GM12878 (cell line): ENCODE results near the gene SLC12A9. TPM values are rescaled to one million over a fixed set of nuclear protein-coding genes. Genes with fewer than 3 reads are reported as not detected.

Experiments
- CHD2 ChIP-seq: IDR thresholded peaks from 2 replicates; pipeline ENCODE4 v1.6.1; 2011; ENCODE audit warnings: low read depth, low read length, improper control_type of control experiment, borderline replicate concordance
- DPF2 ChIP-seq: fragments of 450-650 bp; IDR thresholded peaks from 2 replicates; pipeline ENCODE4 v1.6.1; 2017; ENCODE audit warnings: mild to moderate bottlenecking
- EP300 ChIP-seq, 2 experiments: fragments of 150-350 bp in 1 of 2; IDR thresholded peaks; 2 replicates each; pipeline ENCODE4 v1.6.1; 2011 to 2012; ENCODE audit warnings: low read depth in 2 of 2, low read length in 2 of 2, borderline replicate concordance in 1 of 2, improper control_type of control experiment in 1 of 2, inconsistent platforms in 1 of 2; ENCODE audit not compliant: control insufficient read depth in 1 of 2
- ETV6 ChIP-seq, 2 experiments: fragments of 450-650 bp in 1 of 2; IDR thresholded peaks in 1 of 2; conservative IDR thresholded peaks in 1 of 2; 2 replicates each; pipeline ENCODE4 v1.6.1; 2014; ENCODE audit warnings: antibody characterized with exemption in 1 of 2, borderline replicate concordance in 1 of 2, low read depth in 1 of 2, mild to moderate bottlenecking in 1 of 2, moderate library complexity in 1 of 2
- FOS ChIP-seq: IDR thresholded peaks from 3 replicates; pipeline ENCODE4 v1.6.1; 2011; ENCODE audit warnings: borderline replicate concordance; ENCODE audit not compliant: insufficient read length; ENCODE audit errors: extremely low read depth
- HDAC6 ChIP-seq: fragments of 200-600 bp; sonication (generic); IDR thresholded peaks from one replicate; pipeline ENCODE4 v1.8.0; 2017; ENCODE audit warnings: antibody characterized with exemption; ENCODE audit not compliant: unreplicated experiment
- IRF4 ChIP-seq: IDR thresholded peaks from 2 replicates; pipeline ENCODE4 v1.6.1; 2011; ENCODE audit warnings: low read depth, low read length
- MTA2 ChIP-seq: fragments of 450-650 bp; IDR thresholded peaks from 2 replicates; pipeline ENCODE4 v1.6.1; 2016; ENCODE audit warnings: low read depth, mild to moderate bottlenecking, moderate library complexity
- MTA3 ChIP-seq: IDR thresholded peaks from 2 replicates; pipeline ENCODE4 v1.6.1; 2012; ENCODE audit warnings: low read length, inconsistent platforms, borderline replicate concordance
- POU2F2 ChIP-seq: IDR thresholded peaks from 3 replicates; pipeline ENCODE4 v1.6.1; 2011; ENCODE audit warnings: low read depth, mild to moderate bottlenecking, low read length, borderline replicate concordance
- RB1 ChIP-seq: fragments of 450-650 bp; formaldehyde crosslinking; IDR thresholded peaks from 2 replicates; pipeline ENCODE4 v1.6.1; 2017; ENCODE audit warnings: mild to moderate bottlenecking, borderline replicate concordance
- STAT1 ChIP-seq: fragments of 450-650 bp; conservative IDR thresholded peaks from 2 replicates; pipeline ENCODE4 v1.6.1; 2014; ENCODE audit warnings: antibody characterized with exemption, mild to moderate bottlenecking
- TCF7 ChIP-seq: IDR thresholded peaks from 2 replicates; pipeline ENCODE4 v1.6.1; 2014; ENCODE audit warnings: antibody characterized with exemption, borderline replicate concordance
- polyA plus RNA-seq, 11 experiments: library from polyadenylated mRNA; depleted of rRNA in 4 of 11; unstranded in 6 of 11; stranded (reverse) in 5 of 11; fragments of >200 nt; fragmentation: Nextera tagmentation in 4 of 11; fragmentation: Illumina TruSeq in 1 of 11; extraction: Ambion mirVana in 4 of 11; extraction: Trizol in 1 of 11; gene quantifications; 1 replicate in 1 of 11; 2 replicates in 10 of 11; pipeline versions ENCODE4 v1.2.1 to v1.2.3, GENCODE V29; 2011 to 2016; ENCODE audit warnings: inconsistent platforms in 2 of 11, missing spikeins in 2 of 11, low read depth in 1 of 11
- total RNA-seq, 4 experiments: library from RNA; depleted of rRNA in 3 of 4; stranded (reverse); fragments of >200 nt in 3 of 4; fragmentation: Illumina TruSeq in 1 of 4; extraction: Trizol in 1 of 4; gene quantifications; 2 replicates each; pipeline versions ENCODE4 v1.2.1 to v1.2.3, GENCODE V29; 2013 to 2021
- TF ChIP-seq, protein P1 (sequence below): fragments of 450-650 bp; IDR thresholded peaks from 2 replicates; pipeline ENCODE4 v1.6.1; 2014; ENCODE audit warnings: mild to moderate bottlenecking
- TF ChIP-seq, protein P2 (sequence below): IDR thresholded peaks from 2 replicates; pipeline ENCODE4 v1.6.1; 2012; ENCODE audit warnings: low read depth, low read length, improper control_type of control experiment
- TF ChIP-seq, protein P3 (sequence below): fragments of 450-650 bp; IDR thresholded peaks from 2 replicates; pipeline ENCODE4 v1.6.1; 2016; ENCODE audit warnings: mild to moderate bottlenecking, moderate library complexity, borderline replicate concordance
- TF ChIP-seq, protein P4 (sequence below): IDR thresholded peaks from 2 replicates; pipeline ENCODE4 v1.6.1; 2011; ENCODE audit warnings: borderline replicate concordance, low read depth, mild to moderate bottlenecking, moderate library complexity, mixed read lengths, low read length; ENCODE audit not compliant: insufficient read depth; ENCODE audit errors: extremely low read length

Gene SLC12A9
- total and polyA plus RNA-seq, 10 of the 15 experiments (the other 5 are each of a cell fraction or from before 2014, with no cell fraction given), result 0.24 to 18.5 (median 9.4) TPM

DNA sequence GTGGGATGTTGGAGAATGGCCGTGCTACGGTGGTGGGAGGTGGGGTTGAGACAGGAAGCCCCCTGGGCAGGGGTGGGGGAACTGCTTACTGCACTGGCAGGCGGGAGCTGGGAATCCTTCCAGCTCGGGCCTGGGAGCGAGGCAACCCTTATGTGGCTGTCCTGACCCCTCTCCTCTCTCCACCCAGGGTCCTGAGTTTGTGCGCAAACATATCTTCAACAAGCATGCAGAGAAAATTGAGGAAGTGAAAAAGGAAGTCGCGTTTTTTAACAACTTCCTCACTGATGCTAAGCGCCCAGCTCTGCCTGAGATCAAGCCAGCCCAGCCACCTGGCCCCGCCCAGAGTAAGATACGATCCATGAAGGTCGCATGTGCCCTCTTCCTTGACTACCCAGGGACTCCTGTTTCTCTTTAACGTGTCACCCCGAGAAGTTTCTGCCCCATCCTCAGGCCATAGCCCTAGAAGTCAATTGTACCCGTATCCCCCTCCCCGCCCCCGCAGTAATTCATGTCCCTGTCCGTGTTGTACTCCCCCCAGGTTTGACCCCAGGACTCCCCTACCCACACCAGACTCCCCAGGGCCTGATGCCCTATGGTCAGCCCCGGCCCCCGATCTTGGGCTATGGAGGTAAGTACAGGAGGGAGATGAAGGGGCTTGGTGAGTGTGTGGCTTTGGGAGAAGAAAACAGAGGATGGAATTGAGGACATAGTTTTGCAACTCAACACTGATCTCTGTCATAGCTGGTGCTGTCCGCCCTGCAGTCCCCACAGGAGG, 35.2 kb downstream of the SLC12A9 start (continued):
- TF ChIP-seq RB1, result no peak
- no peak for TF ChIP-seq MTA3
- no peak for TF ChIP-seq CHD2
- TF ChIP-seq, protein P1, sequence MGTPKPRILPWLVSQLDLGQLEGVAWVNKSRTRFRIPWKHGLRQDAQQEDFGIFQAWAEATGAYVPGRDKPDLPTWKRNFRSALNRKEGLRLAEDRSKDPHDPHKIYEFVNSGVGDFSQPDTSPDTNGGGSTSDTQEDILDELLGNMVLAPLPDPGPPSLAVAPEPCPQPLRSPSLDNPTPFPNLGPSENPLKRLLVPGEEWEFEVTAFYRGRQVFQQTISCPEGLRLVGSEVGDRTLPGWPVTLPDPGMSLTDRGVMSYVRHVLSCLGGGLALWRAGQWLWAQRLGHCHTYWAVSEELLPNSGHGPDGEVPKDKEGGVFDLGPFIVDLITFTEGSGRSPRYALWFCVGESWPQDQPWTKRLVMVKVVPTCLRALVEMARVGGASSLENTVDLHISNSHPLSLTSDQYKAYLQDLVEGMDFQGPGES, result no peak
- TF ChIP-seq, protein P2, sequence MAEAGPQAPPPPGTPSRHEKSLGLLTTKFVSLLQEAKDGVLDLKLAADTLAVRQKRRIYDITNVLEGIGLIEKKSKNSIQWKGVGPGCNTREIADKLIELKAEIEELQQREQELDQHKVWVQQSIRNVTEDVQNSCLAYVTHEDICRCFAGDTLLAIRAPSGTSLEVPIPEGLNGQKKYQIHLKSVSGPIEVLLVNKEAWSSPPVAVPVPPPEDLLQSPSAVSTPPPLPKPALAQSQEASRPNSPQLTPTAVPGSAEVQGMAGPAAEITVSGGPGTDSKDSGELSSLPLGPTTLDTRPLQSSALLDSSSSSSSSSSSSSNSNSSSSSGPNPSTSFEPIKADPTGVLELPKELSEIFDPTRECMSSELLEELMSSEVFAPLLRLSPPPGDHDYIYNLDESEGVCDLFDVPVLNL, result no peak
- TF ChIP-seq HDAC6, result no peak
- TF ChIP-seq, protein P3, sequence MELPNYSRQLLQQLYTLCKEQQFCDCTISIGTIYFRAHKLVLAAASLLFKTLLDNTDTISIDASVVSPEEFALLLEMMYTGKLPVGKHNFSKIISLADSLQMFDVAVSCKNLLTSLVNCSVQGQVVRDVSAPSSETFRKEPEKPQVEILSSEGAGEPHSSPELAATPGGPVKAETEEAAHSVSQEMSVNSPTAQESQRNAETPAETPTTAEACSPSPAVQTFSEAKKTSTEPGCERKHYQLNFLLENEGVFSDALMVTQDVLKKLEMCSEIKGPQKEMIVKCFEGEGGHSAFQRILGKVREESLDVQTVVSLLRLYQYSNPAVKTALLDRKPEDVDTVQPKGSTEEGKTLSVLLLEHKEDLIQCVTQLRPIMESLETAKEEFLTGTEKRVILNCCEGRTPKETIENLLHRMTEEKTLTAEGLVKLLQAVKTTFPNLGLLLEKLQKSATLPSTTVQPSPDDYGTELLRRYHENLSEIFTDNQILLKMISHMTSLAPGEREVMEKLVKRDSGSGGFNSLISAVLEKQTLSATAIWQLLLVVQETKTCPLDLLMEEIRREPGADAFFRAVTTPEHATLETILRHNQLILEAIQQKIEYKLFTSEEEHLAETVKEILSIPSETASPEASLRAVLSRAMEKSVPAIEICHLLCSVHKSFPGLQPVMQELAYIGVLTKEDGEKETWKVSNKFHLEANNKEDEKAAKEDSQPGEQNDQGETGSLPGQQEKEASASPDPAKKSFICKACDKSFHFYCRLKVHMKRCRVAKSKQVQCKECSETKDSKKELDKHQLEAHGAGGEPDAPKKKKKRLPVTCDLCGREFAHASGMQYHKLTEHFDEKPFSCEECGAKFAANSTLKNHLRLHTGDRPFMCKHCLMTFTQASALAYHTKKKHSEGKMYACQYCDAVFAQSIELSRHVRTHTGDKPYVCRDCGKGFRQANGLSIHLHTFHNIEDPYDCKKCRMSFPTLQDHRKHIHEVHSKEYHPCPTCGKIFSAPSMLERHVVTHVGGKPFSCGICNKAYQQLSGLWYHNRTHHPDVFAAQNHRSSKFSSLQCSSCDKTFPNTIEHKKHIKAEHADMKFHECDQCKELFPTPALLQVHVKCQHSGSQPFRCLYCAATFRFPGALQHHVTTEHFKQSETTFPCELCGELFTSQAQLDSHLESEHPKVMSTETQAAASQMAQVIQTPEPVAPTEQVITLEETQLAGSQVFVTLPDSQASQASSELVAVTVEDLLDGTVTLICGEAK, result peak; percentile 73; the same call in 1 of the 2 replicates
- no peak for TF ChIP-seq TCF7
- TF ChIP-seq STAT1, result no peak
- TF ChIP-seq IRF4, result 0 out of 2 replicates have a peak, but pooled peaks have one; percentile 50
- peak; percentile 44; the same call in 1 of the 2 replicates for TF ChIP-seq DPF2
- TF ChIP-seq ETV6 (conservative IDR thresholded peaks at IDR 0.05 in 1 of 2, IDR thresholded peaks at IDR 0.05 in 1 of 2; ENCODE audit: borderline replicate concordance in 1 of 2, low read depth in 1 of 2), result peak in 1 of 2 experiments; percentile 80; a peak in 2 of 4 replicates
- TF ChIP-seq FOS, result no peak
- TF ChIP-seq POU2F2, result no peak
- 0 out of 4 replicates have a peak, but pooled peaks of 1 of the 2 experiments have one; percentile 47 for TF ChIP-seq EP300 (IDR thresholded peaks at IDR 0.05; ENCODE audit: borderline replicate concordance in 1 of 2, control insufficient read depth in 1 of 2, low read depth in 2 of 2, low read length in 2 of 2)
- TF ChIP-seq, protein P4, sequence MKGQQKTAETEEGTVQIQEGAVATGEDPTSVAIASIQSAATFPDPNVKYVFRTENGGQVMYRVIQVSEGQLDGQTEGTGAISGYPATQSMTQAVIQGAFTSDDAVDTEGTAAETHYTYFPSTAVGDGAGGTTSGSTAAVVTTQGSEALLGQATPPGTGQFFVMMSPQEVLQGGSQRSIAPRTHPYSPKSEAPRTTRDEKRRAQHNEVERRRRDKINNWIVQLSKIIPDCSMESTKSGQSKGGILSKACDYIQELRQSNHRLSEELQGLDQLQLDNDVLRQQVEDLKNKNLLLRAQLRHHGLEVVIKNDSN, result no peak
- TF ChIP-seq MTA2, result no peak
